T-cell (primary cell): Measurements from ENCODE around the gene NT5C3B. TPM values are rescaled to one million over a fixed set of nuclear protein-coding genes. Genes with fewer than 3 reads are reported as not detected.
A peak's percentile ranks its signal among the peaks of the same experiment; 100 is the strongest.
"Not testable (repeated sequence)": the region's sequence is repeated elsewhere in the genome, so short reads cannot be mapped to it uniquely, and the experiment has no call there.

Source experiments
- ATAC-seq, 4 experiments: fragments of 200-7000 bp in 3 of 4; fragments of 150-1000 bp in 1 of 4; cut with Tn5 transposase; replicated peaks in 1 of 4; 1 replicate in 3 of 4; 2 replicates in 1 of 4; pipeline ENCODE4 v1.10.0; 2021; ENCODE audit warnings: moderate library complexity in 3 of 4, mild to moderate bottlenecking in 2 of 4, moderate number of reproducible peaks in 1 of 4
- CTCF ChIA-PET, 2 donors: fragments of 300-600 bp; sonication (Branson Sonifier 250); formaldehyde crosslinking; loops; one replicate each; lab custom pipeline; 2022; ENCODE audit warnings: antibody characterized with exemption in 2 of 2; lab: Charles Lee
- POLR2A ChIA-PET, 2 donors: fragments of 300-600 bp; sonication (Branson Sonifier 250); formaldehyde crosslinking; loops; one replicate each; lab custom pipeline; 2022; ENCODE audit warnings: antibody characterized with exemption in 2 of 2; lab: Charles Lee
- DNase-seq, 35 experiments: peaks; one replicate each; pipeline versions ENCODE4 v3.0.0 to v3.0.0-alpha.2; 2013 to 2023
- H3K27ac ChIP-seq: one replicate; pipeline ENCODE4 v1.5.1; 2013; ENCODE audit warnings: low read length
- H3K27me3 ChIP-seq, 2 experiments: replicated peaks in 1 of 2; 1 replicate in 1 of 2; 2 replicates in 1 of 2; pipeline versions ENCODE4 v1.6.1 to v1.7.0; 2013; ENCODE audit warnings: low read length in 1 of 2, mixed read lengths in 1 of 2; ENCODE audit not compliant: control insufficient read depth in 2 of 2, insufficient read depth in 2 of 2; ENCODE audit errors: extremely low read depth in 1 of 2
- H3K36me3 ChIP-seq, 2 donors: 1 replicate in 1 of 2; 2 replicates in 1 of 2; pipeline versions ENCODE4 v1.6.1 to v1.7.0; 2013; ENCODE audit warnings: low read length in 1 of 2; ENCODE audit not compliant: control insufficient read depth in 2 of 2, insufficient read depth in 1 of 2; ENCODE audit errors: extremely low read depth in 1 of 2
- H3K4me1 ChIP-seq, 2 experiments: 1 replicate in 1 of 2; 2 replicates in 1 of 2; pipeline versions ENCODE4 v1.6.1 to v1.7.0; 2013; ENCODE audit warnings: low read length in 2 of 2, mixed read lengths in 1 of 2; ENCODE audit not compliant: insufficient read depth in 2 of 2, control insufficient read depth in 1 of 2; ENCODE audit errors: extremely low read depth in 1 of 2
- H3K4me3 ChIP-seq, 2 donors: 1 replicate in 1 of 2; 2 replicates in 1 of 2; pipeline versions ENCODE4 v1.5.1 to v1.7.0; 2013; ENCODE audit warnings: mild to moderate bottlenecking in 2 of 2, low read length in 1 of 2, moderate library complexity in 1 of 2; ENCODE audit not compliant: control insufficient read depth in 1 of 2; ENCODE audit errors: extremely low read depth in 1 of 2
- H3K9me3 ChIP-seq: 2 replicates; pipeline ENCODE4 v1.7.0; 2013
- H3K27ac Mint-ChIP-seq, 2 donors: one replicate each; pipeline ENCODE4 v1.8.0; 2020 to 2021; ENCODE audit warnings: mild to moderate bottlenecking in 2 of 2, mixed read lengths in 2 of 2
- H3K27me3 Mint-ChIP-seq, 2 donors: one replicate each; pipeline ENCODE4 v1.8.0; 2021 to 2022; ENCODE audit warnings: mixed read lengths in 2 of 2
- H3K36me3 Mint-ChIP-seq: one replicate; pipeline ENCODE4 v1.8.0; 2021; ENCODE audit warnings: mixed read lengths
- H3K4me1 Mint-ChIP-seq, 3 donors: one replicate each; pipeline ENCODE4 v1.8.0; 2020 to 2022; ENCODE audit warnings: mixed read lengths in 3 of 3, mild to moderate bottlenecking in 1 of 3
- H3K4me3 Mint-ChIP-seq, 3 donors: one replicate each; pipeline ENCODE4 v1.8.0; 2020 to 2022; ENCODE audit warnings: mild to moderate bottlenecking in 3 of 3, mixed read lengths in 3 of 3, moderate library complexity in 3 of 3
- H3K9me3 Mint-ChIP-seq, 3 donors: one replicate each; pipeline ENCODE4 v1.8.0; 2020 to 2022; ENCODE audit warnings: mixed read lengths in 3 of 3
- WGBS: methylation state at CpG from one replicate; pipeline ENCODE4 v1.1.5; 2013; ENCODE audit warnings: missing lambda C conversion rate; ENCODE audit not compliant: insufficient coverage; 5-methylcytosine and 5-hydroxymethylcytosine counted together
- total RNA-seq, 35 experiments: library from RNA in 6 of 35; stranded (reverse) in 6 of 35; fragments of 120-200 nt in 1 of 35; gene quantifications; one replicate each; pipeline versions ENCODE4 v1.2.1 to v1.2.4 and lab custom pipeline; 2013 to 2026

Gene NT5C3B
- total RNA-seq, 5 donors from 2014 or later (not counting 1 experiment from before 2014, with no cell fraction given), result 25.4 to 43.0 (median 33.4) TPM

DNA sequence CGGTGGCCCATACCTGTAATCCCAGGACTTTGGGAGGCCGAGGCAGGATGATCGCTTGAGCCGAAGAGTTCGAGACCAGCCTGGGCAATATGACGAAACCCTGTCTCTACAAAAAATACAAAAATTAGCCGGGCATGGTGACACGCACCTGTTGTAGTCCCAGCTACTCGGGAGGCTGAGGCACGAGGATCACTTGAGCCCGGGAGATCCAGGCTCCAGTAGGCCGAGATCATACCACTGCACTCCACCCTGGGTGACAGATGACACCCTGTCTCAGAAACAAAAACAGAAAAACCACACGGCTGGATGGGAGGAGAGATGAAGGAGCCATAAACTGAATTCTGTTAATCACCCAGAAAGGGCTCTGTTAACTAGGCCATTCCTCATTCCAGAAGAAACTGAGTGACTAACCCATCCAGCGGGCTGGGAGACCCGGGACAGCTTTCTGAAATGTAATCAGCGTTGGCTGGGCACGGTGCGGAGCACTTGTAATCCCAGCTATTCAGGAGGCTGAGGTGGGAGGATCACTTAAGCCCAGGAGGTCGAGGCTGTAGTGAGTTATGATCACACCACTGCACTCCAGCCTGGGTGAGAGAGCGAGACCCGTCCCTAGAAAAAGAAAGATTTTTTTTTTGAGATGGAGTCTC, 641 bp upstream of the NT5C3B start:
- ATAC-seq, result no peak
- Mint-ChIP-seq H3K9me3 (no peaks in the 10 kb centered on the region), H3K27ac (peak overlapping the region in 1 of 2 donors; percentile 82), H3K27me3 (peaks cover 0 to 3% of the 10 kb centered on the region in 2 donors), H3K4me1 (peaks cover 11 to 21% (median 21%) of the 10 kb centered on the region in 3 donors), H3K36me3 (peaks cover 5% of the 10 kb centered on the region), H3K4me3 (peak overlapping the region; percentile 75 to 83 (median 81))
- Histone ChIP-seq H3K4me1 (peaks cover 3 to 16% of the 10 kb centered on the region in 2 experiments), H3K4me3 (peak overlapping the region; percentile 64 to 68), H3K36me3 (peaks cover 0 to 6% of the 10 kb centered on the region in 2 donors), H3K27ac (no peak overlapping the region), H3K9me3 (no peaks in the 10 kb centered on the region), H3K27me3 (no peaks in the 10 kb centered on the region)
- POLR2A ChIA-PET, result no interaction called here
- WGBS, result 55% methylated on average over 9 of the region's 21 CpGs
- peak in 1 of 35 experiments; percentile 8 for DNase-seq
- CTCF ChIA-PET, result no interaction called here

- ChIA-PET POLR2A (interaction anchor here in 1 of 2 donors (0.5 kb wide), 1 partner anchor 9 kb away, joined by 12 read pairs; no protein-coding TSS in a partner anchor), CTCF (interaction anchor here (0.6 to 1.2 kb wide), 3 partner anchors 25 to 172 kb away, joined by 3 to 8 read pairs (median 3); no protein-coding TSS in a partner anchor)
- Histone ChIP-seq H3K4me1 (peaks cover 3 to 16% of the 10 kb centered on the region in 2 experiments), H3K27ac (no peak overlapping the region), H3K9me3 (no peaks in the 10 kb centered on the region), H3K4me3 (peak overlapping the region; percentile 64 to 68), H3K36me3 (peaks cover 6 to 15% of the 10 kb centered on the region in 2 donors), H3K27me3 (no peaks in the 10 kb centered on the region)
- DNase-seq (no peak), ATAC-seq (peak in 2 of 4 experiments; percentile 8 to 20)
- Mint-ChIP-seq H3K27ac (peak overlapping the region in 1 of 2 donors; percentile 79), H3K36me3 (peaks cover 10% of the 10 kb centered on the region), H3K9me3 (no peaks in the 10 kb centered on the region), H3K27me3 (peaks cover 0 to 3% of the 10 kb centered on the region in 2 donors), H3K4me1 (peaks cover 11 to 21% (median 21%) of the 10 kb centered on the region in 3 donors), H3K4me3 (peak overlapping the region; percentile 75 to 84 (median 81))
- 13% methylated on average over 6 of the region's 13 CpGs for WGBS
These were observed 725 bp downstream of the NT5C3B start for GRCh38 chr17:41835214-41835799.

- H3K27ac Mint-ChIP-seq, H3K4me3 ChIP-seq, DNase-seq, CTCF ChIA-PET, POLR2A ChIA-PET, ATAC-seq, H3K27me3 Mint-ChIP-seq, H3K4me1 Mint-ChIP-seq, H3K4me1 ChIP-seq, H3K9me3 ChIP-seq, H3K4me3 Mint-ChIP-seq, H3K27me3 ChIP-seq, H3K9me3 Mint-ChIP-seq, H3K27ac ChIP-seq: not testable (repeated sequence)
- peaks cover 13 to 32% of the 10 kb centered on the region in 2 donors for H3K36me3 ChIP-seq
- 78% methylated on average over 8 of the region's 10 CpGs for WGBS
- peaks cover 21% of the 10 kb centered on the region for H3K36me3 Mint-ChIP-seq
These were observed 6.1 kb downstream of the NT5C3B start for GRCh38 chr17:41829961-41830360.

GRCh38 chr17:41825175-41825845, 10.7 kb downstream of the NT5C3B start:
- H3K4me3 ChIP-seq, result no peak overlapping the region
- H3K27ac Mint-ChIP-seq, result no peak overlapping the region
- WGBS, result 99% methylated on average over 15 of the region's 19 CpGs
- H3K27me3 Mint-ChIP-seq, result peaks cover 0 to 2% of the 10 kb centered on the region in 2 donors
- ChIA-PET POLR2A (no interaction called here), CTCF (interaction anchor here in 1 of 2 donors (0.6 kb wide), 1 partner anchor 37 kb away, joined by 3 read pairs; no protein-coding TSS in a partner anchor)
- H3K36me3 Mint-ChIP-seq, result peaks cover 12% of the 10 kb centered on the region
- H3K4me3 Mint-ChIP-seq, result no peak overlapping the region
- peaks cover 8 to 19% of the 10 kb centered on the region in 2 donors for H3K36me3 ChIP-seq
- no peaks in the 10 kb centered on the region for H3K4me1 ChIP-seq
- no peaks in the 10 kb centered on the region for H3K9me3 Mint-ChIP-seq
- no peaks in the 10 kb centered on the region for H3K27me3 ChIP-seq
- ATAC-seq, result no peak
- no peaks in the 10 kb centered on the region for H3K9me3 ChIP-seq
- no peak overlapping the region for H3K27ac ChIP-seq
- DNase-seq, result no peak
- H3K4me1 Mint-ChIP-seq, result no peaks in the 10 kb centered on the region

- Histone ChIP-seq H3K4me3 (no peak overlapping the region), H3K9me3 (no peaks in the 10 kb centered on the region), H3K27me3 (peaks cover 0 to 8% of the 10 kb centered on the region in 2 experiments), H3K36me3 (peaks cover 0 to 14% of the 10 kb centered on the region in 2 donors), H3K27ac (no peak overlapping the region), H3K4me1 (no peaks in the 10 kb centered on the region)
- DNase-seq, result no peak
- H3K27me3 Mint-ChIP-seq, result peaks cover 0 to 2% of the 10 kb centered on the region in 2 donors
- no peaks in the 10 kb centered on the region for H3K9me3 Mint-ChIP-seq
- no peaks in the 10 kb centered on the region for H3K4me1 Mint-ChIP-seq
- peaks cover 5% of the 10 kb centered on the region for H3K36me3 Mint-ChIP-seq
- POLR2A ChIA-PET, result no interaction called here
- CTCF ChIA-PET, result no interaction called here
- 77% methylated on average over 5 of the region's 7 CpGs for WGBS
- no peak overlapping the region for H3K27ac Mint-ChIP-seq
- no peak for ATAC-seq
- H3K4me3 Mint-ChIP-seq, result no peak overlapping the region
These were observed 11.9 kb downstream of the NT5C3B start for GRCh38 chr17:41824086-41824485.

DNA sequence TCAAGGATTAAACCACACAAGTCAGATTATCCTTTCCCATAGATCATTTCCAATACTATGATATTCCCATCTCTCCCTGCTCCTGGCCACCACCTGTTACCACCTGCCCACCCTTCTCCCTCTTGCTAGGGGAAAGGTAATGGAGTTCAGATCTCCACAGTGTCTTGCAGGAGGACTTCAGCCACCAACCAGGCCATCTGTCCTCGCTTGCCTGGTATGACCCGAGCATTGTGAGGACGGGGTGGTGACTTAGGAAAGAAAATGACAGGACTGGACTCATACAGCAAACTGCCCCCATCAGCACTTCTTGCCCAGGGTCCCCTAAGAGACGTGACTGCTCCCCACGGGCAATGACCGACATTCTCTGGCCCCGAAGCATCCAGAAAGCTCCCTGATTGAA, 12.5 kb downstream of the NT5C3B start:
- WGBS, result 92% methylated on average over 6 of the region's 7 CpGs
- Mint-ChIP-seq H3K27ac (no peak overlapping the region), H3K36me3 (peaks cover under 1% of the 10 kb centered on the region), H3K4me1 (no peaks in the 10 kb centered on the region), H3K4me3 (no peak overlapping the region), H3K9me3 (no peaks in the 10 kb centered on the region), H3K27me3 (peaks cover 0 to 2% of the 10 kb centered on the region in 2 donors)
- H3K27me3 ChIP-seq, result peaks cover 0 to 11% of the 10 kb centered on the region in 2 experiments
- H3K4me1 ChIP-seq, result no peaks in the 10 kb centered on the region
- no peak overlapping the region for H3K27ac ChIP-seq
- H3K4me3 ChIP-seq, result no peak overlapping the region
- peaks cover 0 to 12% of the 10 kb centered on the region in 2 donors for H3K36me3 ChIP-seq
- H3K9me3 ChIP-seq, result no peaks in the 10 kb centered on the region
- ATAC-seq, result no peak
- ChIA-PET CTCF (no interaction called here), POLR2A (no interaction called here)
- no peak for DNase-seq
